NCI-H446 treated with DMSO at 0.1 percent for 48 hours (cell line): ENCODE measurements around the gene PPFIA2.

Experiments used
- DNase-seq: peaks from one replicate; lab custom pipeline; 2025; lab: John Stamatoyannopoulos, UW

The PPFIA2 gene

DNA sequence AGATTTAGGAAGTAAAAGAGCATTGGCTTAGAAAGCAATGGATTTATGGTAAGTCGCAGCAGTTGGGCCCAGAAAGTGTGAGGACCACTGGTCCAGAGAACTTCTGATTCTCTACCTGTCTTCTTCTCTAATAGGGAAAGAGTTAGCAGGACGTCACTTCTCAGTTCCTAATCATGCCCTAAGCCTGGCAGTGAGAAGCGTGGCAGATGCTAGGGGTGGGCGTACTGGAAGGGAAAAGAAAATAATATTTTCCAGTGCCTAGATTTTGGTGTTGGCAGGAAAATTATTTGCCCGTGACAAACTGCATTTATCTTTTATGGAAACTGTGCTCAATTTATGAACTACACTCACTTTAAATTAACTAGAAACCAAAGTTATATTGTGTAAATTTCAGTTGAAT lies 212.3 kb downstream of the PPFIA2 start:
- no peak for DNase-seq

DNA sequence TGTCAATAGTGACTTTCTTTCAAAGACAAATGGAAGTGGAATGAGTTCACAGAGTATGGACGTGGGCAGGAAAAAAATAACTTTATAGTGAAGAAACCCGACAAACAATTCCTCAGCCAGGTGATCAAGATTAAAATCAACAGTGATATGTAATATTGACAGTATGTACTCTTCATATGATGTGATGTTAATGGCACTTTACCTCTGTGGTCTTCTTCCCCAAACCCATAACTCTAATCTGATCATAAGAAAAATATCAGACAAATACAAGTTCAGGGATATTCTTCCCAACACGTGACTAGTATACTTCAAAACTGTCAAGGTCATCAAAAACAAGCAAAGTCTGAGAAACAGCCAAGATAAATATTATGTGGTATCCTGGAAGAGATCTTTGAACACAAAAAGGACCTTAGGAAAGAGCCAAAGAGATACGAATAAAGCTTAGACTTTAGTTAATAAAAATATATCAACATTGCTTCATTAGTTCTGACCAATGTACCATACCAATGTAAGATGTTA lies 215.5 kb downstream of the PPFIA2 start:
- no peak for DNase-seq

DNA sequence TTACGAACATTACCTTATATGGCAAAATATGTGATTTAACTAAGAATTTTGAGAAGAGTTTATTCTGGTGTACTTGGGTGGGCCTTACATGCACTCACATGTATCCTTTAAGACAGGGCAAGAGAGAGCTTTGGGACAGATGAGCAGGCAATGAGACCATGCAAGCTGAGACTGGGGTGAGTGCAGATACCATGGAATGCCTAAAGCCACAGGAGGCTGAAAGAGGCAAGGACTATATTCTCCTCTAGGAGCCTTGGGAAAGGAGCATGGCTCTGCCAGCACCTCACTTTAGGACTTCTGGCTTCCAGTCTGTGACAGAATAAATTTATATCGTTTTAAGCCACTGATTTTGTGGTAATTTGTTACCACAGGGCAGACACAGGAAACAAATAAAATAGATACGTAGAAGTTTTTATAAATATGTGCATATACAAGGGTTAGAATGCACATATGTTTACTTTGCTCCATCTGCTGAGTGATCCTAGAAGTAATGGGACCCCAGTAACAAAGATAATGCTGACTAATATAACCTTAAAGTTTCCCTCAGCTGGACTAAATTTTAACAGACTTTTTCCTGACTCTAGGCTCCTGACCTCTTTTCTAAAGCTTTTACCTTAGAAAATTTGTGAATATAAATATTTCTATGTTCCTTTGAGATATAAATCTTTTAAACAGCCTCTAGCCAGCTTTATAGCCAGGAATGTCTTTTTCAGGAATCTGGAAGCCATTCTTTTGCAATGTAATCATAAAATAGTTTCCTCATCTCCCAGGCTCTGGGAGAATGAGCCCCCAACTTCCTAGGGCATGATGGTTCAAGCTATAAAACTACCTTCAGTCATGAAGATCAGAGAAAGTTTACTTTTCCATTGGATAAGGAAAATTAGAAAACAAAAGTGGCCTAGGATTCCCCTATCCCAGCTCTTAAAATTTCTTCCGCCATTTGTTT lies 216.8 kb downstream of the PPFIA2 start:
- no peak for DNase-seq

DNA sequence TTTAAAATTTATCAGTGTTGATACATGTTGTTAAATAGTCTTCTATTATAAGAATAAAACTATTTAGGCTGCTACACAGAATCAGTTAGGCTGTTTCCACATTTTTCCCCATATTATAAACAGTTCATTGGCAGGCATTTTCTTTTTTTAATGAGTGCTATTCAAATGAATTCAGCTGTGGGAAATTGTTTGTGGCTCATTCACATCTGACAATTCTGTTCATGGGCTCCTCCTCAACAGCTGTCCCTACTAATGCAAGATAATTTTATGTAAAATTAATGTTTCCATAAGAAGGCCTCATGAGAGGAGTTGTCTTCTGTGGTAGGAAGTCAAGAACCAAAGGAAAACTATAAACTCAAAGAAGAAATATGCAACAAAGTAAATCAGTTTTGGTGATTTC lies 218.0 kb downstream of the PPFIA2 start:
- DNase-seq, result peak; percentile 46

DNA sequence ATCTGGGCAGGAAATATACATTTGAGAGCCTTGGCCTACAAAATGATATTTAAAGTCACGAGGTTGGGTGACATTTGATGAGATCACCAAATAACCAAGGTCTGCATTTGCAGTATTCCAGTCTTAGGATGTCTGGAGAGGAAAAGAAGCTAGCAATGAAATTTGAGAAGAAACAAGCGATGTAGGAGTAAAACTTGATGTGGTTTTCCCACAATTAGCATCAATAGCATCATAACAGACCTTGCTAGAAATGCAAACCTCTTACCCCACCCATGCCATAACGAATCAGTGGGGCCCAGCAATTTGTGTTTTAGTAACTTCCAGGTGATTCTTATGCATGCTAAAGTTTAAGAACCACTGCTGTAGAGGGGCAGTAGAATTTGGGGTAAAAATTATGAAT lies 219.9 kb downstream of the PPFIA2 start:
- DNase-seq, result no peak

DNA sequence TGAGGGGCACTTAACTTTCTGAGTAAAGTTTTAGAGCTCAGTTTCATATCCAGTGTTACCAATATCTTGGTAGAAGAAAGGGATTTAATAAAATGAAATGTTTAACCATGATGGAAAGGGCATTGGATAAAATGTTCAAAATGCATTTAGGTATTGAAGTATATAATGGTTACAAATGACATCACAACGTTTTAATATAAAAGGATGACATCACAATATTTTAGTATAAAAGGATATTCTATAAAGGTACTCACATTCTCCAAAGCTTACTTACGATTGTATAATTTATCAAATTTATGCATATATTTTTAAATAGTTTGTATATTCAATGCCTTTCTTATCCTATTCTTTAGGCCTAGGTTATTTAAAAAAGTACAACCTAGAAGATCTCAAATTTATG lies 226.1 kb downstream of the PPFIA2 start:
- no peak for DNase-seq

DNA sequence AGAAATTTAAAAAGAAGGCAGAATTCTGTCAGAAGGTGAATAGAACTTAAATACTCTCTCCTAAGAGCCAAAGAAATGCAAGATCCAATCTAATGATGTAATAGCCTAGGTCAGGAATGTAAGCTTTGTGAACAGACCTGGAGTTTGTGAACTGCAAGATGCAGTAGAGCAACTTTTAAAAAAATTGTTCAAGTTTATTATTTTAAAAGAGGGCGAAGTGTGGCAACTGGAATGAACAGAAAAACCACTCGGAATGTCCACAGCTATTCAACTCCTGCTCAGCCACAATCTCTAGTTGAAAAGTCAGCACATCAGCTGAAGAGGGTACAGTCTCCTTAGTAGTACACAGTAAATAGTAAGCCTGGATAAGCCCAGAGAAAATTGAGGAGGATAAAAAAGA lies 228.8 kb downstream of the PPFIA2 start:
- DNase-seq, result no peak

DNA sequence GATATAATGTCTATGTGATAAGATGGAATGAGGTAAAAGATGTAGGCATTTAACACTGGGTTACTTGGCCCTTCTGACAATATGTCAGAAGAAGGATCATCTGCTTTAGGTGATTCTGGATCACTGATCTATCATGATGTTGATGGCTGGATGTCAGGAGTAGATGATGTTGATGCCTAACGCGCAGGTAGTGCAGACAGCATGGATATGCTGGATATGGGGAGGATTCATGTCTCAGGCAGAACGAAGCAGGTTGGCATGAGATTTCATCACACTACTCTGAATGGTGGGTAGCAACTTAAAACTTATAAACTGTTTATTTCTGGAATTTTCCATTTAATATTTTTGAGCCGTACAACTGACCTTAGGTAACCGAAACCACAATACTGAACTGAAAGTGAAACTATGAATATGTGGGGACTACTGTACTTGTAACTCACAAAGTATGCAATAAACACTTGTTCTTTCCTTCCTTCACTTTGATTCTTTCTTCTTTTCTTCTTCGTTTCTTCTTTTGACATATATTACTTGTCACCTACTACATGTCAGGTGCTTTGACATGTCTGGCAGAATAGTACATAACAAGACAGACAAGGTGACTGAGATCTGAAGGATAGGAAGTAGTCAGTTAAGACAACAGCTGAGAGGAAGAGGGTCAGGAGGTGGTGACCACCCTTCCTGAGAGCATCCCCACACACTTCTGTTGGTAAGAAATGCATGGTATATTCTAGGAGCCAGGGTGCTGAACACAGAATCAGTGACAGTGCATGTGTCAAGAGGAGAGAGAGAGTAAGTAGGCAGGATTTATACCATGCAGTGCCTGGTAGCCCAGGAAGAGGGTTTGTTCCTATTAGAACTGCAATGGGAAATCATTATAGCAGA lies 238.8 kb downstream of the PPFIA2 start:
- DNase-seq, result no peak

DNA sequence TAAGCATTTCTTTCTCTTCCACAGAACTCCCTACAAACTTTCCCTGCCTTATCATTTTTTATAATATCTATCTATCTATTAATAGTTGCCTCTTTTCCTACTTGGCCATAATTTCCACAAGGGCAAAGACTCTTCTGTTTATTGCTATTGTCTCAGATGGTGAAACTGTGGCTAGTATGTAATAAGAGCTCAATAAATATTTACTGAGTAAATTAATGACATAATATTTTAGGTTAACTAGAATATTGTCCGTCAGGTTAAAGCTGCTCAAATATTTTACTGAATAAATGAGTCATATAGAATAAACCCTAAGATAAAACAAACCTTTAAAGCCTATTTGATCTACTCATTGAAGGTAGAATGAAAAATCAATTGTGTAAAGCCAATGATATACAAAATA lies 240.5 kb downstream of the PPFIA2 start:
- DNase-seq, result no peak

DNA sequence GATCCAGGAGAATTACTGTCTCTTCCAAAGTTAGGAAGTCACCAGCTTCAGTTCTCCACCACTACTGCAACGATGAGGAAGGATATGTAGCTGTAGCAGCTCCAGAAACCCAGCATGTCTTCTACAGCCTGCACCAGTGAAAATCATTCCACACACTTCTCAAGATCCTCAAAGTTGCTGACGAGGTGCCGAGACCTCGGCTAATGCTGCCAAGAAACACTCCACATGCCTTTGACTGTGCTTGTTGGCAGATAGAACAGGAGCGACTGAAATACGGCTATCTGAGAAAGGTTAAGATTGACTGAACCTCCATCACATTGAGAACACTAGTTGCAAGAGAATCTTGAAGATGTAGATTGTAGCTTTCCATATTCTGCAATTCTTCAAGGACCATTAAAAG lies 241.9 kb downstream of the PPFIA2 start:
- peak; percentile 1 for DNase-seq

DNA sequence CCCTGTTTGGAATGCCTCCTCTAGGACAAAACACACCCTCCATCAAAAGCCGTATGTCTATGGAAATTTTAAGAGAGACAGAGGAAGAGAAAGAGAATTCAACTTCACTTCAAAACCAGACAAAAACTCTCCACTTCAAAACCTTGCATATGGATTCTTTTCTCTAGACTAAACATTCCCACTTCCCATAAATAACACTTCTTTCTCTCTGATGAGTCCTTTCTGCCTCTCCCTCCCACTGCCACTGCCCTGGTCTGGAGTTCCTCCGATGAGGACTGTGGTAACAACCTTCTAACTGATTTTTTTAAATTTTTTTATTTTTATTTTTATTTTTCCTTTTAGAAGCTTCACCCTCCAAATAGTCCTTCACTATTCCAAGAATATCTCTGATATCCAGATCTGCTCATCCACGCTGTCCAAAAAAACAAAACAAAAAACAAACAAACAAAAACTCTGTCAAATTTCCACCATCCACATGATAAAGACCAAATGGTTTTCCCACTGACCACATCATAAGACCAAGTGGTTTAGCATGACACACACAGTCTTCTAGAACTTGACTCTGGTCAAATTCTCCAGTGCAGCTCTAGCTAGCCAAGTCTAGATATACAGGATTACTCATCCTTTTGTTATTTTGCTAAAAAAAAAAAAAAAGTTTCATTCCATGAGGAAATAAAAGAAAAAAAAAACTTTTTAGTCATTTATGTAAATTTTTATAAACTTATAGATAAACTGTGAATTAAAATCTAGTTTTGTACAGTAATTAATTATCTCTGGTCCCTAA lies 256.0 kb downstream of the PPFIA2 start:
- DNase-seq, result peak; percentile 2

DNA sequence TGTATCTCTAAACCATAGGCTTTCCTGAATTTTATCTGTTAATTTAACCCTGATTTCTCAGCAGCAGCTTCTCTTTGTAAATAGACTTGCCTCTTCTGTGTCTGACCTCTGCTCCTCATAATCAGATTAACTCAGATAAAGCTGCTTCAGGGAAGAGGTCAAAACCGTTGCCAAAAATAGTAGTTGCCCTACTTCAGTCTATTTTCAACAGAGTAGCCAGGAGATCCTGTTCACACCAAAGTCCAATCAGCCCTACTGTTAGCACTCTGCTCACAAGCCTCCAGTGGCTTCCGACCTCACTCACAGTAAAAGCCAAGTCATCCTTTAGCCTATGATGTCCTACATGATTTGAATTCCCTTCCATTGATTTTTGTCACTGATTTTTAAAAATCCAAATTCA lies 258.4 kb downstream of the PPFIA2 start:
- no peak for DNase-seq

DNA sequence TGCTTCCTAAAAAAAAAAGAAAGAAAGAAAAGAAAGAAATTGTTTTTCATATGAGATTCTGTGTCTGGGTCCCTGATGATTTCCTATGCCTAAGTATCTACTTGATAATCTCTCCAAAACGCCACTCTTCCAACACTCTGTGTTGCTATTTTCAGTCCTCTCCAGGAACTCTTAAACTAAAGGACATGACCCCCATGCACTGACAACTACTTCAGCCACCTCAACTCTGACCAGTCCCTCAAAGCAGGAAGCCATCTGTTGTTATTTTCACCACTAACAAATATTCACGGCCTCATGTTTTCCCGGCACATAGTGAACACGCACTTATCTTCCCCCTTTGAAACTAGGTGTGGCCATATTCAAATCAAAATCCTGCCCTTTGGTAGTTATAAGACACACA lies 259.3 kb downstream of the PPFIA2 start:
- DNase-seq, result no peak

DNA sequence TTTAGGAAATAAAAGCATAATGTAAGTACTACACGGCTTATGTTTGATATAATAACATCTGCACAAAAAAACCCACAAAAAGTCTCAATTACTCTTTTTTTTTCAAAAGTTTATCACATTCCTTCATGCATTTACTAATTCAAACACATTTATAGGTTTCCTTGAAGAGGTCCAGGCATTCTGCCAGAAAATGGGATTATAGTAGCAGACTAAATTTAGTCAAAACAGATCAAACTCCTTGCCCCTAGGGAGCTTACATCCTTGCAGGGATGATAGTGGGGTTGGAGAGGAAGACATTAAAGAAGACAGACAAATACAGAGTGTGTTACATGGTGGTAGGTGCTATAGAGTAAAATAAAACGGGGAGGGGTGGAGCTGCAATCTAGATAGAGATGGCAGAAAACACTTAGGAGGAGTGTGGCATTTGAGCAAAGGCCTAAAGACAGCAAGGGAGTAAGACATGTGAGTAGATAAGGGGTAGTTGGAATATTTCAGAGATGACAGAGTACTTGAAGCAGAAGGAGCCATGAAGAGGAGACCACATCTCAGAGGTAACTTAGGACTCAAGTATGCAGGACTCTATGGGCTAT lies 266.9 kb downstream of the PPFIA2 start:
- DNase-seq, result no peak

DNA sequence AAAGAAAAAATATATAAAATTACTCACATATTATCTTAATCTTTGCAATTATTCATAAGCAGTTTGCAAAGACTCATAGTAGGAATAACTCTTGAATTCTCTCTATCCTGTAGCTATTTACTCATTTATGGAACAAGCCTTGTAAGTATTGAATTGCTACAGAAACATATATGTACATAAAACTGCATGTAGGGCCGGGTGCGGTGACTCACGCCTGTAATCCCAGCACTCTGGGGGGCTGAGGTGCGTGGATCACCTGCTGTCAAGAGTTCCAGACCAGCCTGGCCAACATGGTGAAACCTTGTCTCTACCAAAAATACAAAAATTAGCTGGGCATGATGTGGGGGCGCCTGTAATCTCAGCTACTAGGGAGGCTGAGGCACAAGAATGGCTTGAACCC lies 286.2 kb downstream of the PPFIA2 start:
- no peak for DNase-seq

DNA sequence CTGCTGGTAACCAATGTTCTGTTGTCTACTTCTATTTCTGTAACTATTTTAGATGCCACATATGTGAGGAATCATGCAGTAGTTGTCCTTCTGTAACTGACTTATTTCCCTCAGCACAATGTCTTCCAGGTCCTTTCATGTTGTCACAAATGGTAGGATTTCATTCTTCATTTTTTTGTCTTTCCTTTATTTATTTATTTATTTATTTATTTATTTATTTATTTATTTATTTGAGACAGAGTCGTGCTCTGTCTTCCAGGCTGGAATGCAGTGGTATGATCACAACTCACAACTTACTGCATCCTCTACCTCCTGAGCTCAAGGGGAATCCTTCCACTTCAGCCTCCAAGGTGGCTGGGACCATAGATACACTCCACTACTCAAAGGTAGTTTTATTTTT lies 288.2 kb downstream of the PPFIA2 start:
- DNase-seq, result no peak

DNA sequence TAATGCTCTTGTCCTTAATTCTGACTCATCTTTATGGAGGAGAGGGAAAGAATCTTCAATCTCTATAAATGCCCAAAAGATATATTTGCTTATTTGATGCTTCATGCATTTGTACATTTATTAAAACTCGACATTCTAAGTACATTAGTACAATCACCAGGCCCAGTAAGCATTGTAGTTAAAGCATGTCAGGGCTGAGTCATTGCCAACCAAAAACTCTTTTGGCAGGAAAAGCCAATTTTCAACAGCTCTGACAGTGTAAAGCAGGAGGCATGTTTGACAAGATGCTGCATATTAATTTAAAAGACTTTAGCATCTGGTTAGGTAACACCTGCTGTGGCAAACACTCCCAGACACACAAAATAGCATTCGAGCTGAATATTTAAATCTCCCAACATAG lies 290.9 kb downstream of the PPFIA2 start:
- peak; percentile 92 for DNase-seq

DNA sequence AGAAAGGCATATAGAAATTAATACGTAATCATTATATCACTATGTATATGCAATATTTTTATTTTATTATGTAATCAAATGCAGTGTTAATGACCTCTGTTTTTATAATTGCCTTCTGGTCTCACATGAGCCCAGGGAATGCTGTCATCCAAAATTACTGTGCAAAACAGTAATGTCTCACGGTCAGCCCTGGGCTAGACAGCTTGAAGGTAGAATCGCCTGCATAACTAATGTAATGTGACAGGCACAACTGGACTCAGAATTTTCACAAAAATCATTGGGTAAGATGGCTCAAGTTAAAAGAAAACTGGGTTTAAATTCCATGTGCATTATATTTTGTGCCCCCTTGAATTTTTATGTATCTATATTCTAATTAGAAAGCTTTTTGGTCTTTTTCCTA lies 293.3 kb downstream of the PPFIA2 start:
- peak; percentile 22 for DNase-seq

DNA sequence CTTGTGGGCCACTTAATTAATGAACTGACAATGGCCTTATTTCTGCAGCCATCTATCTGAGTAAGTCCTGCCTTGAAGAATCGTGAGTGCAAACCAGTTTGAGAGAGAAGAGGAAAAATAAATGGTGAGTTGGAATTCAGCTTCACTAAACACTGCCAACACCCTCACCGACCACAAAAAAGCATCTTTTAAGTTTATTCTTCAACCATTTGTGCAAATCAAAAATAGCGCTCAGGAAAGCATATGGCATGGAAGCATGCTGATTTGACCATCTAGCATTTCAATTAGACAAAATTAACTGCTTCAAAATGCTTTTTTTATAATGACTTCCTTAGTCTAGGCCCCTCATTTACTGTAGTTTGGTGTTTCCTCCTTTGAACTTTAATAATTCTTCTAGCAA lies 294.0 kb downstream of the PPFIA2 start:
- no peak for DNase-seq

DNA sequence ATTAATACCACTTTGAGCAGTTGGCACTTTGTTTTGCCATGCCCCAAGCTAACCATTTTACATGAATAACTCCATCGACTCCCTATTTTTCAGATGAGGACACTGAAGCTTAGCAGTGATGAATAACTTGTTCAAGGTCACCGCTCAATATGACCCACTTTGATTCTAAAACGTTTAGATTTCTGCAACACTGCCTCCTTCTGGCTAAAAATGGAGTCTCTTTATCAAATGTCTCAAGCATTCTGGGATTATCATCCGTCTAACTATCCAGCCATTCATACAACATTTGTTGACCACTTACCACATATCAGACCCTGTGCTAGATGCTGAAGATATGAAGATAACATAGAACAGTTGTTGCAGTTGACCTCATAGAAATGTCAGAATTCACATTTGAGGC lies 298.0 kb downstream of the PPFIA2 start:
- DNase-seq, result no peak

DNA sequence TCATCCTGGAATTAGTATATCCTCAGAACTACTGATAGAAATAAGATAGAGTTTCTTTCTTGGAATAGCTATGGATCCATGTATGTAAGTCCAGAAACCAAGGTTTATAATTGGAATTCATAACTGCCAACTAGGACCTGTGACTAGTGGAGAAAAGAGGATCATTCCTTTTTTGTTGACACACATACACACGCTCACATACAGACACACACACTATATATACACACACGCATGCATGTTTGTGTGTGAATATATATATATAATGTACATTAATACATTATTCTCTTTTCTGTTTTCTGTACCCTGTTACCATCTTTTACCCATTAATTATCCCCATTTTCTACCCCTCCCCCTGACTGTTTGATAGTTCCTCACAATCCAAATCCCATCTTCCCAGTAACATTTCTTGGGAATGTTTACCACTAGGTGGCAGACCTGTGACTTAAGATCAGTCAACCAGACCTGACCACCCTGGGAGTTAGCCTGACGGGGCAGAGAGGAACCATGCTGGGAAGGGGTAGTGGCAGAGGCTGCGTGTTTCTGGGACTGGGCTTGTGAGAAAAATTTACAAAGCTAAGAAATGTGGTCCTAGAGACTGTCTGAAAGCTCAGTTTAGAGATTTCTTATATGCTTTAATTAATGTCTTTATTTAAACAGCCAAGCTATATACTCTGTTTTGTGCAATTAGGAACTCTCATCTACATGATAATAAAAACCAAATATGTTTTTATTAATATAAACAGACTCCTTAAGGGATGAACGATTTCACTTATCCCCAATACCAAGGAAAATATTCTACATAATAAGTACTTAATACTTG lies 308.0 kb downstream of the PPFIA2 start:
- DNase-seq, result peak; percentile 64
